Breast epithelium (tissue), 4 donors: Measurements from ENCODE around the gene BRCA1. TPM values are rescaled to one million over a fixed set of nuclear protein-coding genes. Genes with fewer than 3 reads are reported as not detected.

Source experiments
- DNase-seq, 2 donors: peaks; one replicate each; pipeline ENCODE4 v3.0.0-alpha.2; 2019; ENCODE audit warnings: low spot score in 2 of 2
- H3K27ac ChIP-seq, 2 donors: fragments of 200-600 bp; sonication (generic) in 1 of 2; one replicate each; pipeline ENCODE4 v1.5.1; 2016 to 2019; ENCODE audit warnings: mild to moderate bottlenecking in 1 of 2
- H3K27me3 ChIP-seq, 2 donors: fragments of 200-600 bp; sonication (generic) in 1 of 2; one replicate each; pipeline versions ENCODE4 v1.5.1 to v1.6.0; 2017 to 2019; ENCODE audit warnings: control low read depth in 1 of 2, mild to moderate bottlenecking in 1 of 2
- H3K36me3 ChIP-seq: fragments of 200-600 bp; one replicate; pipeline ENCODE4 v1.5.1; 2019
- H3K4me1 ChIP-seq, 2 donors: fragments of 200-600 bp; sonication (generic); one replicate each; pipeline ENCODE4 v1.5.1; 2016 to 2019; ENCODE audit warnings: control low read depth in 1 of 2
- H3K4me3 ChIP-seq, 3 donors: fragments of 200-600 bp; sonication (generic); 1 replicate in 2 of 3; 2 replicates in 1 of 3; pipeline ENCODE4 v1.5.1; 2016 to 2019; ENCODE audit warnings: mild to moderate bottlenecking in 3 of 3, moderate library complexity in 2 of 3
- H3K9me3 ChIP-seq, 2 donors: fragments of 200-600 bp; sonication (generic) in 1 of 2; one replicate each; pipeline ENCODE4 v1.5.1; 2016 to 2019; ENCODE audit warnings: control low read depth in 1 of 2
- POLR2A ChIP-seq: fragments of 450-650 bp; IDR thresholded peaks from one replicate; pipeline ENCODE4 v1.6.1; 2016; ENCODE audit warnings: antibody characterized with exemption, mild to moderate bottlenecking, moderate library complexity
- POLR2AphosphoS5 ChIP-seq, 3 donors: sonication (generic); formaldehyde crosslinking; IDR thresholded peaks; one replicate each; pipeline ENCODE4 v1.6.1; 2017; ENCODE audit warnings: antibody characterized with exemption in 3 of 3
- intact Hi-C: fragments of 100-400 bp; cut with DNase I; formaldehyde crosslinking; loops from one replicate; pipeline ENCODE4 v1.15.1; 2023; ENCODE audit warnings: low total_unique reads
- total RNA-seq, 3 donors: library from RNA; depleted of rRNA; stranded (reverse); fragments of >200 nt; gene quantifications; one replicate each; pipeline ENCODE4 v1.1.0, GENCODE V29; 2016
- TF ChIP-seq, protein P1 (sequence below), 3 donors: fragments of 450-650 bp; IDR thresholded peaks; one replicate each; pipeline ENCODE4 v1.5.1; 2016 to 2017; ENCODE audit warnings: antibody characterized with exemption in 3 of 3, mild to moderate bottlenecking in 3 of 3, moderate library complexity in 3 of 3

BRCA1 gene
- total RNA-seq, 3 donors from 2014 or later: 5.2 to 8.9 (median 7.4) TPM

DNA sequence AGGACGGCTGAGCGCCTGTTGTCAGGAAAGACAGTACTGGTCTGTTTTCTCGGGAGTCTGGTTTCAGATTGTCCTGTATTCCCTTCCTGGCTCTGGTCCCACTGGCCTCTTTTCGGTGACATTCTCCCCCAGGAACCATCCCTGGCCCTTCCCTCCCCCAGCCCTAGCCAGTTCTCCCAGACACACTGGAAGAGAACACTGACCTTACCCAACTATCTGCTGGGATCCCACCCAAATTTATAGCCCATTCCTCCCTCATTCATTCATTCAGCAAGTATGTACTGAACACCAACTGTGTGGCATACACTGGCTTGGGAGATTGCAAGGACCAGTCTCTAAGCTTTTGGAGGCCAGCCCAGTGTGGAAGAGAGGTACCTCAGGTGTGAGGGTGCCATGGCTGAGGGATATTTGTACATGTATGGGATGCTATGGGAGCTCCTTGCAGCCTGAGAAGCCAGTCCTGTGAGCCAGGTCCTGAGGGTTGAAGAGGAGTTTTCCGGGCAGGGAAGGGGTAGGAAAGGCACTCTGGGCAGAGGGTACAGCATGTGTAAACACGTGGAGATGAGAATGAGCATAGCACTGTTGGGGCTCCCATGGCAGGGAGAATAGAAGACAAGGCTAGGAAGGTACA is 94.9 kb downstream of the BRCA1 start:
- no peak overlapping the region for H3K27ac ChIP-seq
- H3K4me1 ChIP-seq: no peaks in the 10 kb centered on the region
- H3K9me3 ChIP-seq: no peaks in the 10 kb centered on the region
- H3K36me3 ChIP-seq: no peaks in the 10 kb centered on the region
- no peak for DNase-seq
- H3K27me3 ChIP-seq: no peaks in the 10 kb centered on the region
- H3K4me3 ChIP-seq: no peak overlapping the region
- TF ChIP-seq POLR2AphosphoS5 (IDR thresholded peaks at IDR 0.05) (no peak), POLR2A (no peak)
- TF ChIP-seq, protein P1, sequence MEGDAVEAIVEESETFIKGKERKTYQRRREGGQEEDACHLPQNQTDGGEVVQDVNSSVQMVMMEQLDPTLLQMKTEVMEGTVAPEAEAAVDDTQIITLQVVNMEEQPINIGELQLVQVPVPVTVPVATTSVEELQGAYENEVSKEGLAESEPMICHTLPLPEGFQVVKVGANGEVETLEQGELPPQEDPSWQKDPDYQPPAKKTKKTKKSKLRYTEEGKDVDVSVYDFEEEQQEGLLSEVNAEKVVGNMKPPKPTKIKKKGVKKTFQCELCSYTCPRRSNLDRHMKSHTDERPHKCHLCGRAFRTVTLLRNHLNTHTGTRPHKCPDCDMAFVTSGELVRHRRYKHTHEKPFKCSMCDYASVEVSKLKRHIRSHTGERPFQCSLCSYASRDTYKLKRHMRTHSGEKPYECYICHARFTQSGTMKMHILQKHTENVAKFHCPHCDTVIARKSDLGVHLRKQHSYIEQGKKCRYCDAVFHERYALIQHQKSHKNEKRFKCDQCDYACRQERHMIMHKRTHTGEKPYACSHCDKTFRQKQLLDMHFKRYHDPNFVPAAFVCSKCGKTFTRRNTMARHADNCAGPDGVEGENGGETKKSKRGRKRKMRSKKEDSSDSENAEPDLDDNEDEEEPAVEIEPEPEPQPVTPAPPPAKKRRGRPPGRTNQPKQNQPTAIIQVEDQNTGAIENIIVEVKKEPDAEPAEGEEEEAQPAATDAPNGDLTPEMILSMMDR (IDR thresholded peaks at IDR 0.05): no peak
- intact Hi-C loops: no loop called here

DNA sequence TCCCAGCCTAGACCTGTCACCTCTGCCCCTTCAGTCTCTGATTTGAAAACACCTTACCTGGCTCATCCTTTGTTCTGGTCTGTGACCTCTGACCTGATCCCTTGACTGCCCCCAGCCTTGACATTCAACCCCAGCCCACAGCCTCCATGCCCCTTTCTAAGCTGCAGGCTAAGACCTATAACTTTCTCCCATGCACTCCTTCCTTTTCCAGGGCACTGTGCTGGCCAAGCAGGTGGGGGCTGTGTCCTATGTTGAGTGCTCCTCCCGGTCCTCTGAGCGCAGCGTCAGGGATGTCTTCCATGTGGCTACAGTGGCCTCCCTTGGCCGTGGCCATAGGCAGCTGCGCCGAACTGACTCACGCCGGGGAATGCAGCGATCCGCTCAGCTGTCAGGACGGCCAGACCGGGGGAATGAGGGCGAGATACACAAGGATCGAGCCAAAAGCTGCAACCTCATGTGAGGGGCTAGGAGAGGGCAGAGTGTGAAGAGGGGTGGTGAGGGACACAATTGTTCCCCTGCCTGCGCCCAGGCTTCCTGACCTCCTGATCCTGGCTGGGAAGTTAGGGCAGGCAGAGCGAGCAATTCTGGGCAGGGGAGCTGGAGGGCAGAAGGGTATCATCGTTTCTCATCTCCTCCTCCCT is 96.8 kb downstream of the BRCA1 start:
- H3K36me3 ChIP-seq: no peaks in the 10 kb centered on the region
- intact Hi-C loops: no loop called here
- no peak for DNase-seq
- TF ChIP-seq, protein P1 (IDR thresholded peaks at IDR 0.05): no peak
- TF ChIP-seq POLR2AphosphoS5 (IDR thresholded peaks at IDR 0.05): no peak
- TF ChIP-seq POLR2A: no peak
- H3K4me1 ChIP-seq: no peaks in the 10 kb centered on the region
- H3K27ac ChIP-seq: no peak overlapping the region
- no peaks in the 10 kb centered on the region for H3K9me3 ChIP-seq
- H3K27me3 ChIP-seq: no peaks in the 10 kb centered on the region
- H3K4me3 ChIP-seq: no peak overlapping the region

DNA sequence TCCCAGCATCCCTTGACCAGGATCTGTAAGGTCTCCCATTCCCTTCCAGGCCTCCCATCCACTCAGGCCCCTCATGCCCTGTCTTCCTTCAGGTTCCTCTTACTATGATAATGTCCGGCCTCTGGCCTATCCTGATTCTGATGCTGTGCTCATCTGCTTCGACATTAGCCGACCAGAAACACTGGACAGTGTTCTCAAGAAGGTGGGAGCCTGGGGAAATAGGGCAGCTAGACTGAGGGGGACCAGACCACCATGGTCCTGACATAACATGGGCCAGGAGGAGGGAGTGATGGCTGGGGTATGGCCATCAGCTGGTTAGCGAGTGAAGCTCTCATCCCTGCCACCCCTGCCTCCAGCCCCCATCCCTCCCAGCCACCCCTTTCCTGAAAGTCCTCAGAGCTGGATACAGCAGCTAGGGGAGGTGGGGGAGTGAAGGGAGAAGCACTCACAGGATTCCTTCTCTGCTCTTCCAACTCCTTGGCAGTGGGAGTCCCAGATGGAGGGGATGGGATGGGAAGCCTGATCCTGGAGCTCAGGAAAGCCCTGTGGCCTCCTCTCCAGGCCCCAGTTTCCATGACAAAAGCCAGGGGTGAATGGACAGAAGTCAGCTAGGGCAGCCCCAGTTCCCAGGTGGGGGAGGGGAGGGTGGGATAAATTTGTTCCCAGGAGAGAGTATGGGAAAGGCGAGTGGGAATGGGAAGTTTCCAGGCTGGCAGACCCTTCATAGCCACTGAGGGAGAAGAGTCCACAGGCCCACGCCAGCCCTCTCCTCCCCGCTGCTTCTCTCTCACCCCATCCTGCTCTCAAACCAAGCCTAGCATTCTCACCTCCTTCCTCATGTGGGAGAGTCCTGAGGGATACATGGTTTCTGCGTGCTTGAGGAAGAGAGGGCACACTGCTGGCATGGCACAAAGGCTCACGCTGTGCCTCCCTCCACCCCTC is 97.8 kb downstream of the BRCA1 start:
- Histone ChIP-seq H3K4me3 (no peak overlapping the region), H3K4me1 (no peaks in the 10 kb centered on the region), H3K27me3 (no peaks in the 10 kb centered on the region), H3K9me3 (no peaks in the 10 kb centered on the region), H3K36me3 (no peaks in the 10 kb centered on the region), H3K27ac (no peak overlapping the region)
- intact Hi-C loops: no loop called here
- no peak for TF ChIP-seq POLR2AphosphoS5 (IDR thresholded peaks at IDR 0.05)
- TF ChIP-seq, protein P1 (IDR thresholded peaks at IDR 0.05): no peak
- no peak for TF ChIP-seq POLR2A
- no peak for DNase-seq

DNA sequence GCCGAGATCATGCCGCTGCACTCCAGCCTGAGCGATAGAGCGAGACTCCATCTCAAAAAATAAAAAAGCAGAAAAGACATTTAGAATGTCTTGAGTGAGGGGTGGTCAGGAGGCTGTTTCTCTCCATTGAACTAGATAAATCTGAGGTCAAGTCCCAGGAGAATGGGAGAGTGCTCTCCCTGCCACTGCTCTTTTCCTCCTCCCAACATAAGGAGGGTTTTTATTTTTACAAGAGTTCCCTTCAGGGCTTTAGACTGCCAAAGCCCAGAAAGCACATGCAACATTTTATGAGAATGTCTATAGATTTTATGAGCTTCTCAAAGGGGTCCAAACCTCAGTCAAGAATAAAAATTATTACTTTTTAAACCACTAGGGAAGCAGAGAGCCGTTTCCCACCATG is 98.6 kb downstream of the BRCA1 start:
- no peaks in the 10 kb centered on the region for H3K27me3 ChIP-seq
- no peak overlapping the region for H3K27ac ChIP-seq
- no peaks in the 10 kb centered on the region for H3K4me1 ChIP-seq
- no peak overlapping the region for H3K4me3 ChIP-seq
- no peaks in the 10 kb centered on the region for H3K9me3 ChIP-seq
- intact Hi-C loops: no loop called here
- DNase-seq: no peak
- H3K36me3 ChIP-seq: no peaks in the 10 kb centered on the region
- TF ChIP-seq POLR2A: no peak
- TF ChIP-seq, protein P1 (IDR thresholded peaks at IDR 0.05): no peak
- no peak for TF ChIP-seq POLR2AphosphoS5 (IDR thresholded peaks at IDR 0.05)
